Right hindlimb (tissue), 1 donor: Measurements from ENCODE around the gene CKAP2L.

Source experiments
- DNase-seq: peaks from one replicate; pipeline ENCODE4 v3.0.0-alpha.2; 2018

The CKAP2L gene

DNA sequence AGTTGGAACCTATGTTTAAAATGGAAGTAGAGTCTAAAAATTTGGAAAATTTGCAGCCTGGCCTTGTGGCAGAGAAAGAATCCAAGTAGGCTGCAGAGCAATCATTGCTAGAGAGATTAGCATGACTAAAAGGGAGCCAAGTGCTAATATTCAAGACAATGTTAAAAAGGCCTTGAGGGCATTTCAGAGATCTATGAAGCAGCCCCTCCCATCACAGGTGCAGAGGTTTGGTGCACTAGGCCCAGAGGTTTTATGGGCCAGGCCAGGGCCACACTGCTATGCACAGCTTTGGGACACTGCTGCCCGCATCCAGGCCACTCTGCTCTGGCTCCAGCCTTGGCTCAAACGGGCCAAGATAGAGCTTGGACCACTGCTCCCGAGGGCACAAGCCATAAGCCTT lies 26.6 kb upstream of the CKAP2L start:
- DNase-seq: no peak

DNA sequence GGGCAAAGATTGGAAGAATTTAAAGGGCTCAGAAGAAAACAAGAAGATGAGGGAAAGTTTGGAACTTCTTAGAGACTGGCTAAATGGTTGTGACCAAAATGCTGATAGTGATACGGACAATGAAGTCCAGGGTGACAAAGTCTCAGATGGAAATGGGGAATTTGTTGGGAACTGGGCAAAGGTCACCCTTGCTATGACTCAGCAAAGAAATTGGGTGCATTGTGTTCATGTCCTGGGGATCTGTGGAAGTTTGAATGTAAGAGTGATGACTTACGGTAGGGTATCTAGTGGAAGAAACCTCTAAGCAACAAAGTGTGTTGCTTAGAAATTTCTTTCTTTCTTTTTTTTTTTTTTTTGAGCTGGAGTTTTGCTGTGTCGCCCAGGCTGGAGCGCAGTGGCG lies 25.9 kb upstream of the CKAP2L start:
- no peak for DNase-seq

DNA sequence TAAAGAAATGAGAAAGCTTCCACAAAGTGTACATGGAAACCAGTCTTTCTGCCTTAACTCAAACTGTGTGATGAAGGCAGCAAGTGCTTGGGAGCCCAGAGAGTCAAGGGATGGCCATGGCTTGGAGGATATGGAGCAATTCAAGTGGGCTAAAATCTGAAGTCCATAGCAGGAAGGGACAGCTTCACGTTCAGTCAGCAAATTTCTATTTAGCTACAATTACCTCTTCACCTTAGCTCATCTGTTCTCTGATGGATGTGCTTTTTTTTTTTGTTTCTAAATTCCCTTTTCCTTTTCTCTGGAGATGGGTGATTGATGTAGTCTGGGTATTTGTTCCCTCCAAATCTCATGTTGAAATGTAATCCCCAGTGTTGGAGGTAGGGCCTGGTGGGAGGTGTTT lies 24.8 kb upstream of the CKAP2L start:
- no peak for DNase-seq

DNA sequence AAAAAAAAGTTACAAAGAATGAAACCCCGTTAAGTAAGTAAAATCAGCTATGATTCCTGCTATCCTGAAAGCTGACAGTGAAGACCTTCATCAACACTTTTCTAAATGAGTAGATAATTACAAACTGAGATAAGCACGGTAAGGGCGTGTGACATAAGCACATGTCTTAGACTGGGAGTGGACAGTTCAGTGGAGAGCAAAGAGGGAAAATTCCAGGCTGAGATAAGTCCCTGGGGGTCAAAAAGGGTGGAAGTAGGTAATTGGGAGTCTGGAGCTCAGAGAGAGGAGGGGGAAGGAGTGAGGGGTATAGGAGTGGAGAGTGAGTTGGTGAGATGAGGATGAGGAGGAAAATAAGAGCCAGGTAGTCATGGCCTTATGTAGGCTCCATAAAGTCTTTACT lies 24.2 kb upstream of the CKAP2L start:
- no peak for DNase-seq

DNA sequence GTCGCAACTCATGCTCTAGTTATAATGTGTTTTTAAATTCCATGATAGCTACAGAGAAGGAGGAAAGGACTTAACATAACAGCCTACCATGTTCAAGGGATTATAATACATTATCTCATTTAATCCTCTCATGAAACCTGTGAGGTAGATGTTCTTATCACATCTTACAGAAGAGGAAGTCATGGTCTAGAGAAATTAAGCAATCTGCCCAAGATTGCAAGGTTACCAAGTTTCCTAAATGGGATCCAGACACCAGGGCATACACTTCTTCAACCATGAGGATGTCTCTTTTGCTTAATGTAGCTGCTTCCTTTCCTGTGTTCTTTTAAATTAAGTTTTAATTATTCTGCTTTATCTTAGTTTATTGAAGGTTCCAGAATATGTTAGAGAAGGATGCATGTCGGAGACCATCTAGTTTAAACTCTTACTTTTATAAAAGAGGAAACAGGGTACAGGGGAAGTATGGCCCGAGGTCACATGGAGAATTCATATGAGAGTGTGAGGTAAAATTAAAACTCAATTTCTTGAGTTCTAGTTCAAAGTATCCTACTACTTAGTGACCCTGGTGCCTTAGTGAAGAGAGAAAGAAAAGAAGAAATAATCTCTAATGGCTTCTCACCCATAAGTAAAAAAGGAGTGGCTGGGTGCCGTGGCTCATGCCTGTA lies 23.5 kb upstream of the CKAP2L start:
- DNase-seq: no peak

DNA sequence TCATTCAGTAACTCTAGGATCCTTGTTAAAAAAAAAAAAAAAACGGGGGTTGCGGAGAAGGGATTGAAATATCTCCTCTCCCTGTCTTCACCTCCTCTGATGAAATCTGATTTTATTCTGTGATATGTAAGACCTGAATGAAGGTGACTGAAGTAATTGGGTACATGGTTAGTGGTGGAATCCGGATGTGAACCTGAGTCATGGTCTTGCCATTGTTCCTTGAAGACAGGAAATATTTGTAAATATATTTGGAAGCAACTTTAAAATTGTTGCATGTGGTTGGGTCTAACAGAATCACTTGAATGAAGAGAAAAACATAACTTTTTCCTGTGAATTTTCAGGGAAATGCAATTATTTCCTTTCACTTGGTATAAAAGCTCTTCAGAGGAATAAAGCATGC lies 22.9 kb upstream of the CKAP2L start:
- no peak for DNase-seq

DNA sequence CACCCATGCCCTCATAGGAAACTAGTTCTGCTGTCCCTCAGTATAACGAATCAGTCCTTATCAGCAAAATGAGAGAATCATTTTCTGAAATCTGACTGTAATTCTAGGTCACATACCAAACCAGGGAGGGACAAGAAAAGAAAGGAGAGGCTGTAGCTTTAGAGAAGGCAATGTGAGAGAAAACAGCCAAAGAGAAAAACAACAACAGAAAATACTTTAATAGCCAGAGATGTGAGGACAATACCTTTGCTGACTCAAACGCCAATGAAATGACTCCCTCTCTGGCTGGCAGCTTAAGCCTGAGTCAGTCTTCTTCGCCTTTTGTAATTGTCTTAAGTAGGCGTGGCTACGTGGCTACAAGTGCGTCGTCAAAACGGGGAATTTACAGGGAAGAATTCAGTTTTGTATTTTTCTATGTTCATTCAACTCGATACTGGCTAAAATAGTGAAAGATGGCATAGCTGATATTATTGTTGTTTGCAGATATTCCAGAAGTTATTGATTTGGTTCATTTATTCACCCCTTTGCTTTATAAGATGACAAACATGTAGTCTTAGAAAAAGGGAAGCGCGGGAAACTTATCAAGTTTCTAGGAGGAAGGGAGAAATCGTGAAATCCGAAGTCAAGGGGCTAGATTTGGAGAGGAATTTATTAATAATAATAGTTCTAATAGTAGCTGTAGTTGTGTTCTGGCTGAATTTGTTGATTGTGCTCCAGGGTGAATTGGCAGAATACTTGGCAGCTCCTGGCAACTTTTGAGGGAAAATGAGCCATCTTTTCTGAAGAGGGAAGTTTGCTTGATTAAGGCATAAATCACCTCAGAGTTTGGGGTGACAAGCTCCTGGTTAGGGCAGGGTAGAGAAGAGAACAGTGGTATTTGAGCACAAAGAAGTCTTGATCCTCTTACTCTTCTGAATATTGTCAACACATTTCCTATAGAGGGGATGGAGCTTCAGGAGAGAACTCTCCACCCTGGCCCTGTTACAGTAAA lies 20.1 kb upstream of the CKAP2L start, which contains the start of gene IL1A:
Gene IL1A, minus strand, starts transcription at position 295 of the 991 bp plus-strand sequence. CDS start 723 bp downstream, outside the sequence.
- no peak for DNase-seq

DNA sequence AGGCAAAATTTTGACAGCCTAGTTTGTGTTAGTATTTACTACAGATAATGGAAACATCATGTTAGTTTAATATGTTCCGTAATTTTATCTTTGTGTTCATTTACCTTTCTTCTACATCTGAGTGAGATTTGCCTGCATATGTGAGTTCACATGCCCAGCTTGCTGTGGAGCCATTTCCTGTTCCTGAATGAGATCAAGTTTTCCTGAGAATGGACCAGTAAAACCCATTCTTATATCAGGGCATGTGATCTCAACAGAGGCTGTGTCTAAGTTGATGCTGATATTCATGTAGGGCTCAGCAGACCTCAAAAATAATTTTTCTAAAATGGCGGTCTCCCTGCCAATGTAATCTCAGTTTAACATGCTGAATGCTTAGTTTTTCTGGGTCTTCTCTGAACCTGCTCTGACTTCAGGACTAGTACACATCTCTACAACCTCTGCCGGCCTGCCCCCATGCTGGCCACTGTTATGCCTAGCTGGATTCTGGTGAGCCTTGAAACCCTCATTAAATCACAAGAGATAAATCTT lies 18.8 kb upstream of the CKAP2L start:
- no peak for DNase-seq

DNA sequence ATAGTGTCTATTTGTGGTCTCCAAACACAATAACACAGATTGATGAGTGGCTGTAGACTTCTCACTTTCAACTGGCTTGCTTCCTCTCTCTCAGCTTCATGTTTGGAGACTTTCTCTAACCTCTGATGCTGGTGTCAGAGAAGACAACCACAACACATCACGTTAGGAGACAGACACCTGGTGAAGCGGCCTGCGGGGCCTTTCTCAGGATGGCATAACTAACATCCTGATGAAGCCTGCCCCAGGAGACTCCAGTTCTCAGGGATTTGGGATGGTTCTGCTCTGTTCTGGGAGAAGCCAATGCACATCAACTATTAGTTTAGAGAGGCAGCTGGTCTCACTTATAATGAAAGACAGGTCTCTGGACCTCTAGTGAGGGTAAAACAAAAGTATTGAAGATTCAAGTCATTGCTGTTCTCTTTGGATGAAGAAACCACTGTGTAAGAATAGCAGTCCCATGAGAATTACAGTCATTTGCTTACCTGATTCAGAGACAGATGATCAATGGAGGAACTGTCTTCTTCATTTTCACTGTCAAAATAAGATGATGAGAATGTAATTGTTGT lies 17.9 kb upstream of the CKAP2L start:
- DNase-seq: no peak

DNA sequence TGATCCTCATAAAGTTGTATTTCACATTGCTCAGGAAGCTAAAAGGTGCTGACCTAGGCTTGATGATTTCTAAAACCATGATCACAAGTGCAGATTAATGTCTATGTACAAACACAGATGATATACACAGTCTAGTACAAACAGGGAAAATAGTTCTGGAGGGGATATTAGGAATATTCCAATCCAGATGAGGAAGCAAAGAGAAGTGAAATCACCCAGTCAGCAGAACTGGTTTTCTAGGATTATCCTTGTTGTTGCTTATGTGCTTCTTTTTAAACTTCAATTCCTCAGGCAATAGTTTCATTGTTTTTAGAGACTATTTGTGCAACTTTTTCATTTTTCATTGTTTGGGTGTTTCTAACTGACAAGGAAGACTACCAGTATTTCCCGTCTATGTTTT lies 15.2 kb upstream of the CKAP2L start:
- no peak for DNase-seq

DNA sequence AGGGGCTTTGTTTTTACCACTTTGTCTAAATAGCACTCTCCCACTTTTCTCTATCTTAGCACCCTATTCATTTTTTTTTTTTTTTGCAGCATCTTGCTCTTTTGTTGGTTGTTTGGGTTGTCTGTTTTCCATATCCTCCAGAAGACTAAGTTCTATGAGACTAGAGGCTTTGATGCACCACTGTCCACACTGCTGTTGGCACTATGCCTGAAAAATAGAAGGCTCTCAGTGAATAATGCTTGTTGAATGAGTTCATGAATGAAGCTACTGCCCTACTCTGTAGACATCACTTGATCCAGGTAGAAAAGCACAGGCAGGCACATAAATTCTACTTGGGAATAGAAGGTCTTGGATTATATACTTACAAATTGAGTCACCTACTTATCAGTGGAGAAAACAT lies 12.6 kb upstream of the CKAP2L start:
- DNase-seq: no peak

DNA sequence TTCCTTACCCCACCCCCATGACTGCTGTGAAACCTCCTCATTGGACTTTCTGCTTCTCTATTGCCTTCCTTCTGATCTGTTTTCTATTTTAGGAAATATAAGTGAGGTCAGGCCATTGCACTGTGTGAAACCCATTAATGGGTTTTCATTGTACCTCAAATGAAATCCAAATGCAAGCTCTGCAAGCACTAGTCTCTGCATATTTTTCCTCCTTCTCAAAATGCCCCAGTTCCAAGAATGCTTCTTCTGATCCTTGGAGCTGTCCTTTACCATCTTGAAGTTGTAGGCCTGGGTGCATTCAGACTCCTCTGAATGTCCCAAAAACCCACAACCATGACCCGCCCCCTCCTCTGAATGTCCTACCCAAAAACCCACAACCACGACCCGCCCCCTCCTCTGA lies 11.7 kb upstream of the CKAP2L start:
- DNase-seq: no peak

DNA sequence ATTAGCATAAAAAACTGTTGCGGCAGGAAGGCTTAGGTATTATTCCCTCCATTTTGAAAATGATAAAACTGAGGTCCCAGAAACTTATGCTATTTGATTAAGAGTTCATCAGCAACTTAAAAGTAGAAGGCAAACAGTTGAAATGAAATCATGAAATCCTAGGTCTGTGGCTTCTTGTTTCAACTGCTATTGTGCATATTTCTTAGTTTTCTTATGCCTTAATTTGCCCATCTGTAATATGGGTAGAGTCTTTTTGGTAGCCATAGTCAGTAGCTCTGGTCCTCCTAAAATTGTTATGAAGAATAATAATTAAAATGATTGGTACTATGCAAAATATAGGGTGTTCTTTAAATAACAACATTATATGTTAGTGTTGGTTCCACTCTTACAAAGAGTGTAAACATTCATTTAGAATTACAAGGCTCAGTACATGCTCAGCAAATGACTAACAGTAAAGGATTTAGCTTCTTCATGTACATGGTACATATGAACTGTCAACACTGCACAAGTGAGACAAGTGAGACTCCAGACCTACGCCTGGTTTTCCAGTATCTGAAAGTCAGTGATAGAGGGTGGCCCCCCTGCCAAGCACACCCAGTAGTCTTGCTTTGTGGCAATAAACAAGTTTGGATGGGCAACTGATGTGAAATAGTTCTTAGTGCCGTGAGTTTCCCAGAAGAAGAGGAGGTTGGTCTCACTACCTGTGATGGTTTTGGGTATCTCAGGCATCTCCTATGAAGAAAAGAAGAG lies 10.3 kb upstream of the CKAP2L start:
- DNase-seq: no peak

DNA sequence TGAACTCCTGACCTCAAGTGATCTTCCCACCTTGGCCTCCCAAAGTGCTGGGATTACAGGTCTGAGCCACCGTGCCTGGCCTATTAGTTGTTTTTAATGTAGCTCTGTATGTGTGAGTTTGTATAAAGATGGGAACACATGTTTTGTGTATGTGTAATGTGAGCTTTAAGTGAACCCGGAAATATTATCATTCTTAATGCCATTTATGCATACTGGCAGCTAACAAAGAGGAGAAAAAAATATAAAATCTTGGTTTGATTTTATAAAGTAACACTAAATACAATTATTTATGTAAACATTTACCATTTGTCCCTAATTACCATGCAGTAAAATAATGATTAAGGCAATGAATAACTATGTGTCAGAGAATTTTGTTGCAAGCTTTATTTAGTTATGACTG lies 9.1 kb upstream of the CKAP2L start:
- no peak for DNase-seq

DNA sequence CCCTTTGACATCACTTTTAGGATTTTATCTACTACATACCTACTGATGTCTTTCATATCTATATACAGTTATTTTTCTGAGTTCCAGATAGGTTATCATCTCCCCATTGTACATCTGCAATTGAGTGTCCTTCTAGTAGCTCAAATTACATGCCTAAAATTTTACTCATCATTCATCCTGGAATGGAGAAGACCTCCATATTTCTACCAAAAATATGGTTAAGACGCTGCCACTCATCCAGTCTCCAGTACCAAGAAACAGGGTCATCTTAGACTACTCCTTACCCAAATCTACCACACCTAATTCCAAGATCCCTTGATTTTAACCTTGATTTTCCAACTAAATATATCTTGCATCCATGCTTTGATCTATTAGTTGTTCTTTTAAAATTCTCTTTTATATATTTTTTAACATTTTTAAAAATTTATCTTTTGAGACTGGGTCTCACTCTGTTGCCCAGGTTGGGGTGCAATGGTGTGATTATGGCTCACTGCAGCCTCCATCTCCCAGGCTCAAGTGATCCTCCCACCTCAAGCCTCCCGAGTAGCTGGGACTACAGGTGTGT lies 8.6 kb upstream of the CKAP2L start:
- no peak for DNase-seq

DNA sequence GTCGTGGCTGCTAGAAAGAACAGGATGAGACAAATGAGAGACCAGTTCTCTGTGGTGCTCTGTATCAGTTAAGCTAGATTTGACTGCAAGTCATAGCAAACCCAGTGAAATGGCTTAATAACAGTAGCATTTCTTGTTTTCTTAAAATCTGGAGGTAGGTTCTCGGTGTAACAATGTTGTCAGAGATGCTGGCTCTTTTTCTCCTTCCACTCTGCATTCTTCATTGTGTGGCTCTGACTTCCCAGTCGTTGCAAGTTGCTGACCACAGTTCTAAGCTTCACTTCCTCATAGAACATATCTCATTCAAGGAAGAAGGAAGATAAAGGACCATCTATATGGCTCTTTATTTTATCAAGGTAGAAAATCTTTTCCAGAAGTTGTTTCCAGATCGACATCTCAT lies 7.9 kb upstream of the CKAP2L start:
- no peak for DNase-seq

DNA sequence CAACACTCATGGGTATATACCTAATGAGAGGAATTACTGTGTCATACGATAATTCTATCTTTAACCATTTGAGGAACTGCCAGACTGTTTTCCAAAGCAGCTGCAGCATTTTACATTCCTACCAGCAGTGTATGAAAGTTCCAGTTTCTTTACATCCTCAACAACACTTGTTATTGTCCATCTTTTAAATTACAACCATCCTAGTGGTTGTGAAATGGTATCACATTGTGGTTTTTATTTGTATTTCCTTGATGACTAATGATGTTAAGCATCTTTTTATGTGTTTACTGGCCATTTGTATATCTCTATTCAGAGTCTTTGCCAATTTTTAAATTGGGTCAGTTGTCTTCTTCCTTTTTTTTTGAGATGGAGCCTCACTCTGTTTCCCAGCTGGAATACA lies 4.0 kb upstream of the CKAP2L start:
- DNase-seq: no peak

DNA sequence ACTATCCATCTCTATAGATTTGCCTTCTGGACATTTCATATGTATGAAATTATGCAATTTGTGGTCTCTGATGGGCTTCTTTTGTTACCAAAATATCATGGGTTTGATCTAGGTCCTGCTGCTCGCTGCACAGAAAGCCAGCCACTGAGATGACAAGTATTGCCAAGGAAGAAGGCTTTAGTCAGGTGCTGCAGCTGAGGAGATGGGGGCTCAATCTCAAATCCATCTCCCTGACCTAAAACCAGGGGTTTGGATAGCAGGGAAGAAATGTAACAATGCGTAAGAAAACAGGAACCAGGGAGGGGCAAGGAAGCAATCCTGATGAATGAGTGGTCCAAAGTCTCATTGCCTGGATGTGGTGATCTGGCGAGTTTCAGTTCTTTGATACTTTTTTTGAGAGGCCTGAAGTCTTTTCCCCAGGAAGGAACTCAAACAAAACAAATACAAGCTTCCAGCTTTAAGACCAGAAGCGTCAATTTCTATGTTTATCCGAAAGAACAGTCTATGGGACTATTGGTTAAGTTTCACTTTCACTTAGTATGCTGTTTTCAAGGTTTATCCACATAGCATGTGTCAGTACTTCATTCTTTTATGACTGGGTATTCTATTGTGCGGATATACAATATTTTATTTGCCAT lies 3.4 kb upstream of the CKAP2L start:
- no peak for DNase-seq

DNA sequence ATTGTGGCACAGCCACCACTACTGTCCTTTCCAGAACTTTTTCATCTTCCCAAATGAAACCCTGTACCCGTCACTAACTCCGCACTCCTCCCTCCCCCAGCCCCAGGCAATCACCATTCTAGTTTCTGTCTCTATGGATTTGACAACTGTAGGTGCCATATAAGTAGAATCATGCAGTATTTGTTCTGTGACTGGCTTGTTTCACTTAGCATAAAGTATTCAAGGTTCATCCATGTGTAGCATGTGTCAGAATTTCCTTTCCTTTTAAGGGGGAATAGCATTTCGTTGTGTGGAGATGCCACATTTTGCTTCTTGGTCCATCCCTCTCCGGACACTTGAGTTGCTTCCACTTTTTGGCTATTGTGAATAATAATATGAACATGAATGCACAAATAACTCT lies 842 bp upstream of the CKAP2L start:
- DNase-seq: no peak

DNA sequence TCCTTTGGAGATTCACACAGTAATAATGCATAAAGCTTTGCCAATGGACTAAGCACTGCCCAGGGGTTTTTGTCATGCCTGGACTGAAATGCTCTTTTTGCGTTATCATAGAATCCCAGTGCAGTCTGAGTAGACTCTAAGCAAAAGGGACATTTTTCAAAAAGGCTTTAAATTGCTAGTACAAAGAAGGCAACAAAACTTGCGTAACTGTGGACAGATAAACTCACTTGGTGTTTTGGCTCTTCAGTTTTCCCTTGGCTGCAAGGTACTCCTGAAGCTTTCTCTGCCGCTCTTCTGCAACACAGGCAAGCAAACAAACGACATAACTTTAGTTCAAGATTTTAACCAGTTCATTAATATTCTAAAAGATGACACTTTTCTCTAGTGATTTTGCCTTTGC lies 2.1 kb downstream of the CKAP2L start:
- DNase-seq: no peak

DNA sequence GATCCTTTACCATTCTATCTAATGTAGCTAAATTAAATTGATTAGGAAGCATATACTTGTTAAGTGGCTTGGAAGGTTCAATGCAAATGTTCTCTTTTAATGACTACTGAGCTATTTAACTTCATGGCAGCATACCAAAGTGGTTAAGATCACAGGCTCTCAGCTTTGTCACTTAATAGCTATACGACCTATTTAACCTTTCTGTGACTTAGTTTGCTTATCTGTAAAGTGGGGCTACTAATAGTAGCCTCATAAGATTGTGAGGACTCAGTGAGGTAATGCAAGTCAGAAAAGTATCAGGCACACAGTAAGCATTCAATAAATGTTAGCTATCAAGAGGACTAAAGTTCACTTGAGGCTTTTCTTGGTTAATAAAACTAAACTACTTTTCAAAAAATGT lies 4.3 kb downstream of the CKAP2L start:
- no peak for DNase-seq

DNA sequence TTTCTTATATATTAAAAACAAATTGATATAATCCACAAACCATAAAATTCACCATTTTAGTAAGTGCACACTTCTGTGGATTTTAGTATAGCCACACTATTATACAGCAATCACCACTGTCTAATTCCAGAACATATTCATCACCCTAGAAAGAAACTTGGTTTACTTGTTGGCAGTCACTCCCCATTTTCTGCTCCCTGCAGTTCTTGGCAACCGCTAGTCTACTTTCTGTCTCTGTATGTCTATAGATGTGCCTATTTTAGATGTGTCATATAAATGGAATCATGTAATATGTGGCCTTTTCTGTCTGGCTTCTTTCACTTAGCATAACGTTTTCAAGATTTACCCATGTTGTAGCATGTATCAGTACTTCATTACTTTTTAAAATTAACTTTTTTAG lies 5.7 kb downstream of the CKAP2L start:
- DNase-seq: no peak
